Measurements from ENCODE around the gene OSBPL9. TPM values are rescaled to one million over a fixed set of nuclear protein-coding genes. Genes with fewer than 3 reads are reported as not detected.

Gene OSBPL9
- total RNA-seq, 1 experiment from 2014 or later = 188 TPM

- H3K4me1 ChIP-seq (replicated peaks; ENCODE audit: insufficient read depth) = peaks cover 32% of the 10 kb centered on the region
- H3K4me2 ChIP-seq = peak overlapping the region; percentile 57
- POLR2A ChIA-PET (ENCODE audit: unreplicated experiment) = no interaction called here
- no peaks in the 10 kb centered on the region for H3K9me2 ChIP-seq (ENCODE audit: insufficient read depth)
- CTCF ChIA-PET = interaction anchor here (1.1 kb wide), 1 partner anchor 10 kb away, joined by 3 read pairs; no protein-coding TSS in a partner anchor
- no peak overlapping the region for H2AFZ ChIP-seq
- no peaks in the 10 kb centered on the region for H3K27me3 ChIP-seq (ENCODE audit: insufficient read depth, low read depth)
- intact Hi-C loops (cut with micrococcal nuclease; ENCODE audit: unreplicated experiment) = no loop called here
- H3K79me2 ChIP-seq (ENCODE audit: low read depth) = peaks cover 81% of the 10 kb centered on the region
- DNase-seq = no peak
- H3K9me3 ChIP-seq (ENCODE audit: insufficient read depth, low read depth) = no peaks in the 10 kb centered on the region
- TF ChIP-seq EZH2 (IDR thresholded peaks at IDR 0.05; ENCODE audit: low read depth) (no peak), CTCF (conservative IDR thresholded peaks at IDR 0.05) (no peak)
- peaks cover 41% of the 10 kb centered on the region for H3F3A ChIP-seq (ENCODE audit: insufficient read depth, low read depth)
- BruUV-seq (replicated peaks) = no TSS peak
- no peaks in the 10 kb centered on the region for H3K36me3 ChIP-seq (ENCODE audit: low read depth)
- peak overlapping the region; percentile 67 for H3K27ac ChIP-seq
- no peak overlapping the region for H3K4me3 ChIP-seq
- peaks cover 22% of the 10 kb centered on the region for H4K20me1 ChIP-seq (ENCODE audit: insufficient read depth)
These were observed 72.8 kb downstream of the OSBPL9 start for GRCh38 chr1:51689643-51690042.

- ChIA-PET CTCF (interaction anchor here (1.1 kb wide), 1 partner anchor 9 kb away, joined by 3 read pairs; no protein-coding TSS in a partner anchor), POLR2A (ENCODE audit: unreplicated experiment) (no interaction called here)
- no peak for TF ChIP-seq EZH2 (IDR thresholded peaks at IDR 0.05; ENCODE audit: low read depth)
- TF ChIP-seq CTCF (conservative IDR thresholded peaks at IDR 0.05) = no peak
- Histone ChIP-seq H3K4me1 (replicated peaks; ENCODE audit: insufficient read depth) (peaks cover 32% of the 10 kb centered on the region), H3K36me3 (ENCODE audit: low read depth) (no peaks in the 10 kb centered on the region), H3F3A (ENCODE audit: insufficient read depth, low read depth) (peaks cover 39% of the 10 kb centered on the region), H3K9me2 (ENCODE audit: insufficient read depth) (no peaks in the 10 kb centered on the region), H3K27ac (peak overlapping the region; percentile 67), H3K9me3 (ENCODE audit: insufficient read depth, low read depth) (no peaks in the 10 kb centered on the region), H2AFZ (no peak overlapping the region), H3K4me2 (peak overlapping the region; percentile 57), H3K4me3 (0 out of 2 replicates have a peak overlapping the region, but pooled peaks have one; percentile 11), H3K79me2 (ENCODE audit: low read depth) (peaks cover 81% of the 10 kb centered on the region), H4K20me1 (ENCODE audit: insufficient read depth) (peaks cover 22% of the 10 kb centered on the region), H3K27me3 (ENCODE audit: insufficient read depth, low read depth) (no peaks in the 10 kb centered on the region)
- intact Hi-C loops (cut with micrococcal nuclease; ENCODE audit: unreplicated experiment) = no loop called here
- DNase-seq = peak in 1 of 2 experiments; percentile 58
- no TSS peak for BruUV-seq (replicated peaks)
These were observed 73.5 kb downstream of the OSBPL9 start for GRCh38 chr1:51690285-51690961.

DNA sequence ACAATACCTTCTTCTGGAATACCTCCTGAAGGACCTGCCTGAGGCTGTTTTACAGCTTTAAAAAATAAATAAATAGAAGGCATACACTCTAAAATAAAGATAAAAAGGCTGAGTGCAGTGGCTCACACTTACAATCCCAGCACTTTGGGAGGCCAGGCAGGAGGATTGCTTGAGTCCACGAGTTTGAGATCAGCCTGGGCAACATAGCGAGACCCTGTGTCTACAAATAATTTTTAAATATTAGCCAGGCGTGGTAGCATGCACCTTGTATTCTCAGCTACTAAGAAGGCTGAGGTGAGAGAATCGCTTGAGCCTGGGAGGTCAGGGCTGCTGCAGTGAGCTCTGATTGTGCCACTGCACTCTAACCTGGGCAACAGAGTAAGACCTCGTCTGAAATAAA lies 75.0 kb downstream of the OSBPL9 start:
- Histone ChIP-seq H3K27ac (no peak overlapping the region), H2AFZ (no peak overlapping the region), H3K79me2 (ENCODE audit: low read depth) (peaks cover 83% of the 10 kb centered on the region), H3K27me3 (ENCODE audit: insufficient read depth, low read depth) (no peaks in the 10 kb centered on the region), H3K36me3 (ENCODE audit: low read depth) (no peaks in the 10 kb centered on the region), H3K4me1 (replicated peaks; ENCODE audit: insufficient read depth) (peaks cover 40% of the 10 kb centered on the region), H3K4me3 (no peak overlapping the region), H3K4me2 (no peak overlapping the region), H3K9me2 (ENCODE audit: insufficient read depth) (no peaks in the 10 kb centered on the region), H3F3A (ENCODE audit: insufficient read depth, low read depth) (peaks cover 36% of the 10 kb centered on the region), H4K20me1 (ENCODE audit: insufficient read depth) (peaks cover 16% of the 10 kb centered on the region), H3K9me3 (ENCODE audit: insufficient read depth, low read depth) (no peaks in the 10 kb centered on the region)
- DNase-seq = no peak
- intact Hi-C loops (cut with micrococcal nuclease; ENCODE audit: unreplicated experiment) = no loop called here
- CTCF ChIA-PET = no interaction called here
- POLR2A ChIA-PET (ENCODE audit: unreplicated experiment) = no interaction called here
- no TSS peak for BruUV-seq (replicated peaks)
- TF ChIP-seq EZH2 (IDR thresholded peaks at IDR 0.05; ENCODE audit: low read depth) = no peak
- no peak for TF ChIP-seq CTCF (conservative IDR thresholded peaks at IDR 0.05)
